ENCODE measurements around the gene MAP2. TPM values are rescaled to one million over a fixed set of nuclear protein-coding genes. Genes with fewer than 3 reads are reported as not detected.

The MAP2 gene
- total and polyA plus RNA-seq, 2 of the 13 experiments (the other 11 are each of a cell fraction or from before 2014, with no cell fraction given) = 0.08 TPM; not detected in 1

DNA sequence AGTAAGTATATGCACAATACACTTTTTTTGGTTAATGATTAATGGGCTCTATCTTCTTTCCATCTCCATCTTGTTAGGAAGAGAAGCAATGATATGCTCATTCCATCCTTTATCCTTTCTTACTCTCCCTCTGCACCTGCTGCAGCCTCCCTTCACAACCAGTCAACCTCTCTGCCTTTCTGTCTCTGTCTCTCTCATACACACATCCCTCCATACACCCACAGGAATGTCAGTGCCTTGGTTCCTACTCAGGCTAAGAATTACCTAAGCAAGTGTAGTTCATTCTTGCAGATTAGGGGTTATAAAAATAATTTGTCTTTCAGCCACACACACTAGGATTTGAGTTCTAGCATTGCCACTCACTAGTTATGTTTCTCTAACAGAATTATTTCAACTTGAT lies 45.6 kb downstream of the MAP2 start:
- Histone ChIP-seq H3K9me3 (ENCODE audit: low read length) (no peaks in the 10 kb centered on the region), H3K4me3 (replicated peaks in 1 of 3; ENCODE audit: insufficient read depth in 1 of 3, low read depth in 2 of 3, low read length in 3 of 3) (no peak overlapping the region), H3K9ac (ENCODE audit: insufficient read depth, low read depth, low read length) (no peak overlapping the region), H3K36me3 (replicated peaks in 1 of 2; ENCODE audit: control insufficient read depth in 1 of 2, insufficient read depth in 2 of 2, low read length in 2 of 2) (no peaks in the 10 kb centered on the region), H3K4me2 (ENCODE audit: low read depth, low read length) (no peak overlapping the region), H3K79me2 (ENCODE audit: insufficient read depth, low read length) (no peaks in the 10 kb centered on the region), H4K20me1 (ENCODE audit: insufficient read depth, low read length) (no peaks in the 10 kb centered on the region), H2AFZ (ENCODE audit: low read length) (no peak overlapping the region), H3K27ac (ENCODE audit: extremely low read length, insufficient read depth, low read length) (no peak overlapping the region), H3K4me1 (ENCODE audit: insufficient read depth, low read length) (no peaks in the 10 kb centered on the region), H3K27me3 (ENCODE audit: control insufficient read depth in 1 of 2, insufficient read depth in 2 of 2, low read length in 2 of 2) (no peaks in the 10 kb centered on the region)
- ATAC-seq (no peak), FAIRE-seq (no peak), DNase-seq (ENCODE audit: low spot score) (no peak)
- CTCF ChIA-PET (ENCODE audit: low intra/inter-chr PET ratio, low total read pairs) = no interaction called here
- in situ Hi-C loops (cut with HindIII; ENCODE audit: extremely low pct_ligation_motif_present, low pct_unique_long_range_greater_than_20kb) (no loop called here), intact Hi-C loops (cut with micrococcal nuclease; ENCODE audit: unreplicated experiment) (no loop called here)
- BruUV-seq (replicated peaks) = no TSS peak
- TF ChIP-seq, protein P1, sequence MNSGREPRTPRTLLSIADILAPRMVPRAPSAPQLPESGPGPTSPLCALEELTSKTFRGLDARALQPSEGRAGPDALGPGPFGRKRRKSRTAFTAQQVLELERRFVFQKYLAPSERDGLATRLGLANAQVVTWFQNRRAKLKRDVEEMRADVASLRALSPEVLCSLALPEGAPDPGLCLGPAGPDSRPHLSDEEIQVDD (CRISPR knock-in tag; IDR thresholded peaks at IDR 0.05; ENCODE audit: borderline replicate concordance) = no peak
- TF ChIP-seq ZFP37 (CRISPR knock-in tag; IDR thresholded peaks at IDR 0.05; ENCODE audit: borderline replicate concordance) = no peak
- no peak for TF ChIP-seq KLF16 (CRISPR knock-in tag; IDR thresholded peaks at IDR 0.05)
- TF ChIP-seq NFIB (CRISPR knock-in tag; IDR thresholded peaks at IDR 0.05; ENCODE audit: borderline replicate concordance) = no peak
- TF ChIP-seq TAF1 (CRISPR knock-in tag; IDR thresholded peaks at IDR 0.05) = no peak
- TF ChIP-seq, protein P2, sequence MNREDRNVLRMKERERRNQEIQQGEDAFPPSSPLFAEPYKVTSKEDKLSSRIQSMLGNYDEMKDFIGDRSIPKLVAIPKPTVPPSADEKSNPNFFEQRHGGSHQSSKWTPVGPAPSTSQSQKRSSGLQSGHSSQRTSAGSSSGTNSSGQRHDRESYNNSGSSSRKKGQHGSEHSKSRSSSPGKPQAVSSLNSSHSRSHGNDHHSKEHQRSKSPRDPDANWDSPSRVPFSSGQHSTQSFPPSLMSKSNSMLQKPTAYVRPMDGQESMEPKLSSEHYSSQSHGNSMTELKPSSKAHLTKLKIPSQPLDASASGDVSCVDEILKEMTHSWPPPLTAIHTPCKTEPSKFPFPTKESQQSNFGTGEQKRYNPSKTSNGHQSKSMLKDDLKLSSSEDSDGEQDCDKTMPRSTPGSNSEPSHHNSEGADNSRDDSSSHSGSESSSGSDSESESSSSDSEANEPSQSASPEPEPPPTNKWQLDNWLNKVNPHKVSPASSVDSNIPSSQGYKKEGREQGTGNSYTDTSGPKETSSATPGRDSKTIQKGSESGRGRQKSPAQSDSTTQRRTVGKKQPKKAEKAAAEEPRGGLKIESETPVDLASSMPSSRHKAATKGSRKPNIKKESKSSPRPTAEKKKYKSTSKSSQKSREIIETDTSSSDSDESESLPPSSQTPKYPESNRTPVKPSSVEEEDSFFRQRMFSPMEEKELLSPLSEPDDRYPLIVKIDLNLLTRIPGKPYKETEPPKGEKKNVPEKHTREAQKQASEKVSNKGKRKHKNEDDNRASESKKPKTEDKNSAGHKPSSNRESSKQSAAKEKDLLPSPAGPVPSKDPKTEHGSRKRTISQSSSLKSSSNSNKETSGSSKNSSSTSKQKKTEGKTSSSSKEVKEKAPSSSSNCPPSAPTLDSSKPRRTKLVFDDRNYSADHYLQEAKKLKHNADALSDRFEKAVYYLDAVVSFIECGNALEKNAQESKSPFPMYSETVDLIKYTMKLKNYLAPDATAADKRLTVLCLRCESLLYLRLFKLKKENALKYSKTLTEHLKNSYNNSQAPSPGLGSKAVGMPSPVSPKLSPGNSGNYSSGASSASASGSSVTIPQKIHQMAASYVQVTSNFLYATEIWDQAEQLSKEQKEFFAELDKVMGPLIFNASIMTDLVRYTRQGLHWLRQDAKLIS (CRISPR knock-in tag; IDR thresholded peaks at IDR 0.05) = no peak
- TF ChIP-seq ZNF615 (CRISPR knock-in tag; IDR thresholded peaks at IDR 0.05; ENCODE audit: borderline replicate concordance) = no peak
- TF ChIP-seq ZNF101 (CRISPR knock-in tag; IDR thresholded peaks at IDR 0.05; ENCODE audit: borderline replicate concordance, low read depth) = no peak
- TF ChIP-seq ZFY (CRISPR knock-in tag; IDR thresholded peaks at IDR 0.05) = no peak
- no peak for TF ChIP-seq HOXA9 (CRISPR knock-in tag; IDR thresholded peaks at IDR 0.05; ENCODE audit: borderline replicate concordance)
- no peak for TF ChIP-seq ADNP (CRISPR knock-in tag; IDR thresholded peaks at IDR 0.05)
- no peak for TF ChIP-seq RFX5 (IDR thresholded peaks at IDR 0.05; ENCODE audit: low read depth, low read length)
- no peak for TF ChIP-seq ZBTB3 (CRISPR knock-in tag; IDR thresholded peaks at IDR 0.05; ENCODE audit: borderline replicate concordance, low read depth)
- TF ChIP-seq ZNF724P (CRISPR knock-in tag; IDR thresholded peaks at IDR 0.05; ENCODE audit: borderline replicate concordance) = no peak
- no peak for TF ChIP-seq WIZ (CRISPR knock-in tag; IDR thresholded peaks at IDR 0.05)
- no peak for TF ChIP-seq ZNF839 (CRISPR knock-in tag; IDR thresholded peaks at IDR 0.05; ENCODE audit: borderline replicate concordance)
- TF ChIP-seq ZMAT3 (CRISPR knock-in tag; conservative IDR thresholded peaks at IDR 0.05) = no peak
- TF ChIP-seq ZNF20 (CRISPR knock-in tag; IDR thresholded peaks at IDR 0.05) = no peak
- POLR2A ChIA-PET = no interaction called here

Data from HepG2 (cell line).